T follicular helper cell (primary cell): ENCODE results near the gene RSRP1.
"Not testable (repeated sequence)": the region's sequence is repeated elsewhere in the genome, so short reads cannot be mapped to it uniquely, and the experiment has no call there.

ENCODE experiments used
- DNase-seq: peaks from one replicate; pipeline ENCODE4 v3.0.0-alpha.2; 2020; ENCODE audit warnings: low read depth

The RSRP1 gene

DNA sequence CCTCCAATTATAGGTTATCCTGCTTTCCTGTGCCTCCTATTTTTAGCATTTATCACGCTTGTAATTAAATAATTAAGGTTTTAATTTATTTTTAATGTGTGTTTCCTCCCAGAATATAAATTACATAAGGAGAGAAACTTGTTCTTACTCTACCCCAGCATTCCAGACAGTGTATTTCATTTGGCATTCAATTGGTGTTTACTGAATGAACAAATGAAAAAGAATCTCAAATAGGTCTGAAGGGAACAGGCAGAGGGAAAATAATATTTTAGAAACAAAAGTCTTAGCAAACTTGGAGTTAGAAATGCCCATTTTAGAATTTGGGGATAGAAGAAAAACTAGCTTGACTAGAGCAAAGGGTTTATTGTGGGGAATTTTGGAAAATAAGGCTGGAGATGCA lies 9.9 kb upstream of the RSRP1 start:
- no peak for DNase-seq

DNA sequence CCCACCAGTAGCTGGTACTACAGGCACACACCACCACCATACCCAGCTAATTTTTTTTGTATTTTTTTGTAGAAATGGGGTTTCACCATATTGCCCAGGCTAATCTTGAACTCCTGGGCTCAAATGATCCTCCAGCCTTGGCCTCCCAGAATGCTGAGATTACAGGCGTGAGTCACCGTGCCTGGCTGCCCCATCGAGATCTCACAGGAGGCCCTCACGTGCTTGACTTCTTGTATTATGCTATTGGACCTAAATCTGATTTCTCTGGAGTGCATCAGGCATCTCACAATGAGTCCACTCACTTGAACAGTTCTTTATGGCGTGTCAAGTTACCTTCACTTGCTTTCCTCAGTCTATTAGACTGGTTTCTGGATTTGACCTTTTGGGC lies 9.3 kb upstream of the RSRP1 start:
- no peak for DNase-seq

DNA sequence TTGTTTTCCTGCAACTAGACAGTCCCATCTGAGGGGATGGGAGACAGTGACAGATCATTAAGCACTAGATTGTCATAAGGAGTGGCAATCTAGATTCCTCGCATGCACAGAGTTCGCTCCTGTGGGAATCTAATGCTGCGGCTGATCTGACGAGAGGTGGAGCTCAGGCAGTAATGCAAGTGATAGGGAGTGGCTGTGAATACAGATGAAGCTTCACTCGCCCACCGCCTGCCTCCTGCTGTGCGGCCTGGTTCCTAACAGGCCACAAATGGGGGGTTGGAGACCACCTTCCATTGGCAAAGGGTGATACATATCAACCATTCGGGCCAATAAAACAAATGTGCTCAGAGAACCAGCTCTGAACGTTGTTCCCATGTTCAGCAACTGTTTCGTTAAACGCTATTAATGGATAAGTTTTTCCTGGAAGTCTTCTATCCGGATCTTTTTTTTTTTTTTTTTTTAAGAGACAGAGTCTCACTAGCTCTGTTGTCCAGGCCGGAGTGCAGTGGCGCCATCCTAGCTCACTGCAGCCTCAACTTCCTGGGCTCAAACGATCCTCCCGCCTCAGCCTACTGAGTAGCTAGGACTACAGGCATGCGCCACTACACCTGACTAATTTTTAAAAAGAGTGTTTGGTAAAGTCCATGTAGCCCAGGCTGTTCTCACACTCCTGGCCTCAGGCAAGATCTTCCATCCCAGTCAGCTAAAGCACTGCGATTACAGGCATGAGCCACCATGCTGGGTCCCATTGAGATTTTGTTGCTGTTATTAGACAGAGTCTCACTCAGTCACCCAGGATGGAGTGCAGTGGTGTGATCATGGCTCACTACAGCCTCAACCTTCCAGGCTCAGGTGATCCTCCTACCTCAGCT lies 8.7 kb upstream of the RSRP1 start:
- DNase-seq, result no peak

DNA sequence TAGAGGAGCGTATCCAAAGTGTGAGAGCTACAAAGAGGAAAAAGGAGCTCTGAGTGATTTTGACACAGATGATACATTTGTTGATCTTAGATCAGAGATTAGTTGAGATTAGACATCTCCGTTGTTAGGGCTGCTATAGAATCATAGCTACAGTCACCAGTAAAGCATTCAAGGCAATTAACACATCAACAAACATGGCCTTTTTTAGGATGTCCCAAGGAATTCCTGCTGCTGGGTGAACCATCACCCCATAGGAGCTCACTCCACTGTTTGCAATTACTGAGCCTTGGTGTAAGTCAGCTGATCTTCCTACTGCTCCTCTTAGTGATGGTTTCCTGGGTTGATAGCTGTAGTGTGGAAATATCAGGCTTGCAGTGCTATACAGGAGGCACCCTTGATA lies 6.7 kb upstream of the RSRP1 start:
- DNase-seq, result no peak

DNA sequence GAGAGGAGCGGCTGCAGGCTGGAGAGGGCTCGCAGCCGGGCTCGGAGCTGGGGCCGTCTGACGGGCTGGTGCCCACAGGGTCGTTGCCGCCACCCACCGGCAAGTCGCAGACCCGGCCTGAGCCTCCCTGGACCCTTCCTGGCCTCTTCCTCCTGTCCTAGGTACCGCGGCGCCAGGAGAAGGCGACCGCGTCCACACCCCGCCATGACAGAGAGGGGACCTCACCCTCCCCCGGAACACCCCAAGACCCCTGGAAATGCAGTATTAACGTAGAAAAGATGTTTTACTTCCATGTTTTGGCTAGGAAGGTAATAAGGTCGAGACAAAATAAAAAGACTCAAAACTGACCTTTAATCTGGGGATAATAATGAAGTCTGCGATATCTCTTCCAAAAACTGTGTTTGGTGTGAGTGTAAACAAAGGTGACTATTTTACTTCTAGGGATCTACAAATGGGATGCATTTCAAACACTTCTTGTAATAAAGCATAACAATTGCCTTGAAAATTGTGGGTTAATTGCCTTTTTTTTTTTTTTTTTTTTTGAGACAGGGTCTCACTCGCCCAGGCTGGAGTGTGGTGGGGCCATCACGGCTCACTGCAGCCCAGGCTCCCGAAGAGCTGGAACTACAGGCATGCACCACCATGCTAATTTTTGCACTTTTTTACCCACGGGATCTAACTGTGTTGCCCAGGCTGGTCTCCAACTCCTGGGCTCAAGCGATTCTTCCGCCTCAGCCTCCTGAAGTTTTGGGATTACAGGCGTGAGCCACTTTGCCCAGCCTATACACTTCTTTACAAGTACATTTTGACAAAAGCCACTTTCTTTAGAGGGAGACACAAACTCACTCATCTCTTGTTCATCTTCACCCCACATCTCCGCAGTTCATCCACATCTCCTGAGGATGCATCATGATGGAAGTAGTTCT lies 838 bp upstream of the RSRP1 start:
- DNase-seq, result no peak

DNA sequence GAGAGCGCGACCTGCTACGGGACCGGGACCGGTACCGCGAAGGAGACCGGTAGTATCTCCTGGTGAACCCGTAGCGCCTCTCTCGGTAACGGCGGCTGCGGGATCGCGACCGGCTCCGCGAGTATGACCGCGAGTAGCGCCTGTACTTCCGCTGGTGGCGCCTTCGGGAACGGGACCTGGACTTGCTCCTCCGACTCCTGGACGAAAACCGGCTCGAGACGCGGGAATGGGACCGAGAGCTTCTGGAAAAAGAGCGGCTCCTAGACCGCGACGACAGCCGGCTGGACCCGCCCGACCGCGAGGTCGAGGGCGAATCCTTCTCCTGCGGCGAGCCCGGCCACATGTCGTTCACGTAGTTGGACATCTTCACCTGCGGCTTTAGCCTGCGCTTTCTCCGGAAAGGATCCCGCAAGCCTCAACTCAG lies 642 bp downstream of the RSRP1 start:
- DNase-seq, result no peak

DNA sequence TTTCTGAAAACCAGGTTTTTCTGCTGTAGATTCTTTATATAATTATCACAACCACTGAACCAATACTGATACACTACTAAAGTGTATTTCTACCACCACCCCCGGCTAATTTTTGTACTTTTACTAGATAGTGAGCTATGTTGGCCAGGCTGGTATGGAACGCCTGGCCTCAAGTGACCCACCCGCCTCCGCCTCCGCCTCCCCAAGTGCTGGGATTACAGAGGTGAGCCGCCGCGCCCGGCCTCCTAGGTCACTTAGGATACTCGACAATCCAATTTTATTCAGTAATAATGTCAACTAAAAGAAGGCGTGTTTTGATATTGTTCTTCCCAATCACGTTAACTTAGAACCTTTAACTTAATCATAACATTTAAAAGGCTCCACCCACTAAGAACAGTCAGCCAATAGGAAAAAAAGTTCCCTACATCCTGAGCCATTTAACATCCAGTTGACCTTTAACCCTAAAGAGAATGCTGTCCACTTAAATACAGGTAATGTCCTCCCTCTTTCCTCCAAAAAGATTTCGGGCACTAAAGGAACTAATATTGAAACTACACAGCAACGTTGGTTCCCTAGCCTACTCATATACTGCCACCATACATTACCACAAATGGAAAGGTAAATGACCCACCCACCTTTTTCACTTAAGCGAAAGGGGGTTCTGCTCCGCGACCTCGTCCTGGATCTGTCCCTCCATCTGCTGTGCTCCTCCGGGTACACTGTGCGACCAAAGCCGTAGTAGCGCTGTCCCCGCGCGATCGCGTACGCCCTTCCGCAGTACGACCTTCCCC lies 1.2 kb downstream of the RSRP1 start:
- no peak for DNase-seq

DNA sequence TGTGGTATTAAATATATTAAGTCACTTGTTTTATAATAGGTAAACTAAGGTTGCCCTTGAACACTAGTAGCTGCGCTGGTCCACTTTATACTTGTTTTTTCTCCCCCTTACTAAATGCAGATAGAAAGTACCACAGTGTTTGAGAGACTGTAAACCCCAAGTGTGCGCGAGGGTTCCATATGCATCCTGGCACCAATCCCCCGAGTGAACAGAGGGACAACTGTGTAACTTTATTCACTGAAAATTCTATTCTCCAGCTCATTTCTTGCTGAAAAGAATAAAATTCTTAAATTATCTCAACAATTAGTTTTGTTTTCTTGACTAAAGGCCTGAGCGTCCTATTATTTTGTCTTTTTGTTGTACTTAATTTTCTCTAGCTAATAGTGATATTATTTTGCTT lies 1.9 kb downstream of the RSRP1 start:
- DNase-seq, result no peak

DNA sequence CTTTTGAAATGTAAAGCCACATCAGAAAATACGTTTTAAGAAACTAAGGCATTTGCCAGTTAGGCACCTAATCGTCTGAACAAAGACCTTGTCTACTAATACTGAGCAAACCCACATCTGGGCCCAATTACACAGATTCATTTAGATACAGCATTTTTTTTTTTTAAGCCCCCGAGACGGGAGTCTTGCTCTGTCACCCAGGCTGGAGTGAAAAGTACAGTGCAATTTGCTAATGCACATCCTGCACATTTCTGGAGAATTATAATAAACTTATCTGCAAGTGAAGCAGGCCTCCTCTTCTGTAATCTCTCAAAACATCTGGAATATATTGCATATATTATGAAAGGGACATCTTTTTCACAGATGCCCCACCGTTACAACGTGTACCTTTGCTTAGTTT lies 3.3 kb downstream of the RSRP1 start:
- DNase-seq, result no peak

DNA sequence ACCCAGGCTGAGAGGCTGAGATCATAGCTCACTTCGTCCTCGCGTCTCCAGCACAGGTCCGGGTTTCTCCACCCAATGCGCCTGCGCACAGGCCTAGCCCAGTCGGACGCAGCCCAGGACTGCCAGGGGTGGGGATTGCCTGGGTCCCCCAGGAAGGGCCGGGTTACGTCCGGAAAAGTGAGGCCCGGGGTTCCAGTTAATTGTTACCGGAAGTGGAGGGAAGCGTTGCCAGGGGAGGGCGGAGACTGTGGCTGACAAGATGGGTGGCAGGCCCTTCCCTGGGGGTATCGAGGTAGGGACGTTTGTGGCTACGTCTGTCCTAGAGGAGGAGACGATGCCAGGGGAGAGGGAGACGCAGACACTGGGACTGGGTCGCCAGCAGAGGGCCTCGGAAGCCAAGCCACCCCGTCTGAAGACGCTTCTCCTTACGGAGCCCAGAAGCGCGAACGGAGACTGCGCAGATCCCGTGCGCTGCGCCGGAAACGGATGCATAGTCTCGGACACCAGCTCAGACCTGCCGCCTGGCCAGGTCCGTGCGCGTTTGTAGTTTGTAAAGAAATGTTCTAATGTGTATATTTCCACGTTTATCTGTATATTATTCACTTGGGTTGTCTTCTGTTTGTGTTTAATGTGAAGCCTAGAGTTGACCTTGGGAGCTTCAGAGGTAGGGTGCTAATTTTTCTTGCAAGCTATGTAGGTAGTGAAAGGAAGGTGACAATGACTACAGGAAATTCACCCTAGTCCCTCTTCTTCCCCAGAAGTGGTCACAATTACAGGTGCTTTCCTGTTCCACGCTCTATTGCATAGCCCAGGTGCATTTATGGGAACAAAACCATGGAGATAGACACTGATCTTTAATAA lies 7.3 kb downstream of the RSRP1 start:
- peak; percentile 74 for DNase-seq

DNA sequence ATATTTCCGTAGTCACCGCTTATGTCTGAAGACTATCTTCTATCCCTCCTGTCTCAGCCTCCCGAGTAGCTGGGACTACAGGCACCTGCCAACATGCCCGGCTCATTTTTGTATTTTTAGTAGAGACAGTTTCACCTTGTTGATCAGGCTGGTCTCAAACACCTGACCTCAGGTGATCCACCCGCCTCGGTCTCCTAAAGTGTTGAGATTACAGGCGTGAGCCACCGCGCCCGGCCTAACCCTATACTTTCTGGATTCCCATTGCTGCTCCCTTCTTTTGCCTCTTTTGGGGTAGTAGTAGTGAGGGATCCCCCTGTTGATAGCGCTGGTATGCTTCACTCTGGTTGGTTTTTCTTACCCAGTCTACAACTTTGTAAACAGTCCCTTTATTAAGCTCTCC lies 9.2 kb downstream of the RSRP1 start:
- DNase-seq, result no peak

DNA sequence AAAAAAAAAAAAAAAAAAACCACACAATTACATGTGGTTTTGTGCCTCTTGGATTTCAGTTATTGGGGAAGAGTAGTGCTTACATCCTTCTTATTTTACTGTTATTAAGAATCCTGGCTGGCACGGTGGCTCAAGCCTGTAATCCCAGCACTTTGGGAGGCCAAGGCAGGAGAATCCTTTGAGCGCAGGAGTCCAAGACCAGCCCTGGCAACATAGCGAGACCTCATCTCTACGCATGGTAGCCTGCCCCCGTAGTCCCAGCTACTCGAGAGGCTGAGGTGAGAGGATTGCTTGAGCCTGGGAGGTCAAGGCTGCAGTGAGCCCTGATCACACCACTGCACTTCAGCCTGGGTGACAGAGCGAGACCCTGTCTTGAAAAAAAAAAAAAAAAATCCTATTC lies 11.0 kb downstream of the RSRP1 start:
- not testable (repeated sequence) for DNase-seq

DNA sequence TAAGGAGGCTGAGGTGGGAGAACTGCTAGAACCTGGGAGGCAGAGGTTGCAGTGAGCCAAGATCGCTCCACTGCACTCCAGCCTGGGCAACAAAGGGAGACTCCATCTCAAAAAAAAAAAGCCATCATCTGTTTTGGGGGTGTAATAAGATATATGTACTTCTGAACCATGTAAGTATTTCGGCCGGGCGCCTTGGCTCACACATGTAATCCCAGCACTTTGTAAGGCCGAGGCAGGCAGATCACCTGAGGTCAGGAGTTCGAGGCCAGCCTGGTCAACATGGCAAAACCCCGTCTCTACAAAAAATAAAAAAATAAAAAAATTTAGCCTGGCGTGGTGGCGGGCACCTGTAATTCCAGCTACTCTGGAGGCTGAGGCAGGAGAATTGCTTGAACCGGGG lies 11.8 kb downstream of the RSRP1 start:
- not testable (repeated sequence) for DNase-seq

DNA sequence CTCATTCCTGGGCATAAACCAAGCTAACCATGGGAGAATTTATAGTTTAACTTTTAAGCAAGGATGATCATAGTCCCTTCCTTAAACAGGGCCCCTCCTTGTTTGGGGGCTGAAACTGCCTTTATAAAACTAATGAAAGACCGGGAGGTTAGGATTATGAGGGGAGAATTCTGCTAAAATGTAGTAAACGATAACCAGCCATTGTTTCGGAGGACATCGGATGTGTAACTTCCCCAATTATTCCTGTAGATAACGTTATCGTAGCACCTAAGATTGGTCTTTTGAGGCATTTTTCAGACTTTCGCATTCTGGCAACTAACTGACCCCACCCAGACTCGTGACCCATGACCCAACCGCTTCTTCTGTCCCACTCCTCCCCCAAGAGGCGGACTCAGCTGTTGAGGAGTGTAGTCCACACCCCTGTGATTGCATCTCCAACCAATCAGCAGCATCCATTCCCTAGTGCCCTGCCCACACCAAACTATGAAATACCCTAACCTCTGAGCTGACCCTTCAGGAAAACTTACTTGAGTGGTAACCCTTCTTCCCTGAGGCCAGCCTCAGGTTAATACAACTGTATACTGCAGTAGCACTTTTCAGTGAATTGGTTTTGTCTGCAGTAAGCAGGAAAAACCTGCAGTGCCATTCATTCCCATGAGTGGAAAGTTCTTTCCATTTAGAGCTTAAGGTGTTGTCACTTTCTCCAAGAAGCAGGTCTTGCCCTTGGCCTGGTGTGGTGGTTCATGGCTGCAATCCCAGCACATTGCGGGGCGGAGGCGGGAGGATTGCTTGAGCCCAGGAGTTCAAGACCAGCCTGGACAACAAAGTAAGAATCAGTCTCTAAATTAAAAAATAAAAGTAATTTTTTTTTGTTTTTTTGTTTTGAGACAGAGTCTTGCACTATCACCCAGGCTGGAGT lies 14.1 kb downstream of the RSRP1 start:
- peak; percentile 18 for DNase-seq

DNA sequence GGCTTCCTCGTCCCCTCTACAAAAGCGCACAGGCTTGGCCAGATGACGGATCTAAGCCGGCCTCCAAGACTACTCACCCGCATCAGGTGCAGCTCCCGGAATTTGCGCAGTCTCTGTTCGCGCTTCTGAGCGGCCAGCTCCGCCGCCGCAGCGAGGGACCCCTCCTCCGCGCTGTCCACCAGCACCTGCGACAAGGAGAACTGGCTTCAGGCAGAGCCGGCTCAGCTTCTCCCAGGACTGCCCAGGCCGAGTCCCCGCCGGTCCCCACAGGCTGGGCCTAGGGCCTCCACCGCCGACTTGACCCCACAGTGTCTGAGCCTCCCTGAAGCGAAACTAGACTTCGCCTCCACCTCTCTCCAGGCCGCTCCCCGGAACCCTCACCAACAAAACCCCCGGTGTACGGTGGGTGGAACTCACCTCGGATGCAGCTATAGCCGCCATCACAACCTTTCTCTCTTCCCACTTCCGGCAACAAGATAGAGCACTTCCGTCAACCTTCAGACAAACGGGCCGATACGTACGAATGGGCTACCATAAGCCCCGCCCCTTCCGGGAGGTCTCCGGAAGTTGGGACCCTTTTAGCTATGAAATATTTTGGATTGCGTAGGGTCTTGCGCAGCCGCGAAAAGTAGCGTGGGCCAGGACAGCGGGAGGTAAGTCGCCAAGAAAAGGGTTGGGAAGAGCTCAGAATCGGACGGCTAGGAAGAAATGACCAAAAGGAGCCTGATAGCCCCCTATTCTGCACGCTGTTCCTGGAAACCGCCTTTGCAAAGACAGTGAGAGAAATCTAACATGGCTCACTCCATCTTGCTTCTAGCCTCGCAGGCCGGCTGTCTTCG lies 15.0 kb downstream of the RSRP1 start, which contains the start of gene SYF2:
Gene SYF2, minus strand, starts transcription at position 476 of the 839 bp plus-strand sequence. Its CDS starts 35 bp downstream, at position 441.
- DNase-seq, result peak; percentile 81

DNA sequence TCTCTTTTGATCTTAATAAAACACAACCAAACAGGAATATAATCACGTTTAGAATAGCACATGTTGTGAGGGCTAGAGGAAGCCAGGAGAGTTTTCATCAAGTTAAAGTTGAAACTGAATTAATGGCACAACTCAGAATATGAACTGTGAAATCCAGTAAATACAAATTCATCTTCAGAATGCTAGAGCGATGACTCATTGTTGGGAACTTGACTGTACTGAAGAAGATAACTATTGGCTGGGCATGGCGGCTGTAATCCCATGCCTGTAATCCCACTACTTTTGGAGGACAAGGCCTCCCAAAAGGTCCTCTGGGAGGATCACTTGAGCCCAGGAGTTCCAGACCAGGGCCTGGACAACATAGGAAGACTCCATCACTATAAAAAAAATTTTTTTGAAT lies 23.8 kb downstream of the RSRP1 start:
- no peak for DNase-seq

DNA sequence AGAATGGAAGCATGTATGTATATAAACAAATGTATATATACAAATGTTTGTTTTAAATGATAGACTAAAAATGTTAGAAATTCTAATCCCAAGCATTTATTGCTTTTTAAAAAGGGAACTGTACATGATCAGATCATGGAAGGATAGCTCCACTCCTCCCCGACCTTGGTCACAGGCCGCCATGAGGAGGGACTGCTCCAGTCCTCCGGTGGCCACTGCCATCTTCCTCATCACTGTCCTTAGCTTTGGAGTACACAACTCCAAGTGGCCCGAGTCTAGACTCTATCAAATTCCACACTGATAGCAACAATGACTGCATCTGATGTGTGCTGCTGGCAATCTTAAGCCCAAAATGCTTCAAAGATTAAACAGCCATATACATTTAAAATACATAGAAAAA lies 24.6 kb downstream of the RSRP1 start:
- DNase-seq, result no peak

DNA sequence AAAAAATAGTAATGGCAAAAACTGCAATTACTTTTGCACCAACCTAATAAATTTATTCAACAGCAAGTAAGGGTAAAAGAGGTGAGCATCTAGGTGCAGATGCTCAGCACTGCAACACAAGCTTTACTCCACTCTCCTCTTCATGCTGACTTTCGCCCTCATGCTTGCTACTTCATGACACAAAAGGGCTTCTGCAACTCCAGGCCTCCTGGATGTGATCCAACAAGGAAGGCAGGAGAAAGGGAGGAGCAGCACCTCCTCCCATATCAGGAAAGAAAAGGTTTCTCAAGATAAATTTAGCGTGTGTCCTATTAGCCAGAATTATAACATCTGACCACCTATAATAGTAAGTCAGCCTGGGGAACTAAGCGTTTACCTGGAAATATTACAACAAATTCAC lies 26.6 kb downstream of the RSRP1 start:
- no peak for DNase-seq

DNA sequence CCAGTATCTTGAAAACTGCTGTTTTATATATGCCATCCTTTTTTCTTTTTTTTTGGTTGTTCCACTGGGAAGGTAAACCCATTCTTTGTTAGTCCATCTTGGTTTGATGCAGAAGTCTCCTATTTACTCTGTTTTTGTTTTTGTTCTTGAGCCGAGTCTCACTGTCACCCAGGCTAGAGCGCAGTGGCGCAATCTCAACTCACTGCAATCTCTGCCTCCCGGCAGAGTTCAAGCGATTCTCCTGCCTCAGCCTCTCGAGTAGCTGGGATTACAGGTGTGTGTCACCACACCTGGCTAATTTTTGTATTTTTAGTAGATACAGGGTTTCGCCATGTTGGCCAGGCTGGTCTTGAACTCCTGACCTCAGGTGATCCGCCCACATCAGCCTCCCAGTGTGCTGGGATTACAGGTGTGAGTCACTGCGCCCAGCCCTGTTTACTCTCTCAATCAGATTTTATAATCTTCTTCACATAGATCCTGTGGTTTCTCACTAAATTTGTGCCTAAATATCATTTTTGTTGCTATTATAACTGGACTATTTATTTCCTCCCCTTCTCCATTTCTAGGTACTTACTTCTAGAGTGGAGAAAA lies 27.5 kb downstream of the RSRP1 start:
- DNase-seq, result no peak
